Panc1 (cell line): ENCODE results near the gene SLC22A23. TPM values are rescaled to one million over a fixed set of nuclear protein-coding genes. Genes with fewer than 3 reads are reported as not detected.

ENCODE experiments used
- ATAC-seq: fragments of 200-7000 bp; cut with Tn5 transposase; 2 replicates; pipeline ENCODE4 v1.9.1; 2020; ENCODE audit warnings: mild to moderate bottlenecking, moderate library complexity
- BruUV-seq: library from RNA; stranded (reverse); fragments of 400-500 nt; replicated peaks from 2 replicates; lab custom pipeline; 2021; lab: Mats Ljungman, UMichigan
- CTCF ChIA-PET: fragments of 300-600 bp; sonication (Branson Sonifier 250); formaldehyde crosslinking; loops from one replicate; lab custom pipeline; 2022; ENCODE audit warnings: antibody characterized with exemption; lab: Charles Lee
- POLR2A ChIA-PET: fragments of 300-600 bp; sonication (Branson Sonifier 250); formaldehyde crosslinking; loops from one replicate; lab custom pipeline; 2022; ENCODE audit warnings: antibody characterized with exemption; lab: Charles Lee
- DNase-seq: peaks from one replicate; pipeline ENCODE4 v3.0.0-alpha.2; 2010; ENCODE audit warnings: low read depth, low spot score
- H3K27ac ChIP-seq: 2 replicates; pipeline ENCODE4 v1.5.1; 2011; ENCODE audit warnings: mild to moderate bottlenecking, low read length, inconsistent platforms
- H3K27me3 ChIP-seq: fragments of 200-500 bp; sonication (Bioruptor generic); 2 replicates; pipeline ENCODE4 v1.6.0; 2014; ENCODE audit warnings: low read length, inconsistent platforms; ENCODE audit not compliant: control insufficient read depth, insufficient read depth
- H3K36me3 ChIP-seq: fragments of 200-500 bp; sonication (Bioruptor generic); 2 replicates; pipeline ENCODE4 v1.5.1; 2014; ENCODE audit warnings: inconsistent platforms, mild to moderate bottlenecking, low read length, moderate library complexity; ENCODE audit not compliant: control insufficient read depth, insufficient read depth
- H3K4me1 ChIP-seq: 2 replicates; pipeline ENCODE4 v1.5.1; 2011; ENCODE audit warnings: inconsistent platforms, mild to moderate bottlenecking, low read length, moderate library complexity; ENCODE audit not compliant: control insufficient read depth, insufficient read depth
- H3K4me3 ChIP-seq, 2 experiments: 2 replicates each; pipeline ENCODE4 v1.5.1; 2011 to 2012; ENCODE audit warnings: low read depth in 2 of 2, low read length in 2 of 2, mild to moderate bottlenecking in 2 of 2, inconsistent platforms in 1 of 2, moderate library complexity in 1 of 2
- H3K9me3 ChIP-seq: fragments of 200-500 bp; sonication (Bioruptor generic); 2 replicates; pipeline ENCODE4 v1.5.1; 2014; ENCODE audit warnings: low read depth, mild to moderate bottlenecking, inconsistent platforms, low read length, moderate library complexity; ENCODE audit not compliant: control insufficient read depth, insufficient read depth
- POLR2AphosphoS5 ChIP-seq: IDR thresholded peaks from 2 replicates; pipeline ENCODE4 v1.6.1; 2012; ENCODE audit warnings: mild to moderate bottlenecking, low read depth, low read length, moderate library complexity
- SIN3A ChIP-seq: IDR thresholded peaks from 2 replicates; pipeline ENCODE4 v1.6.1; 2012; ENCODE audit warnings: low read depth, mild to moderate bottlenecking, low read length, moderate library complexity, borderline replicate concordance; ENCODE audit not compliant: insufficient read depth
- TCF7L2 ChIP-seq: IDR thresholded peaks from 2 replicates; pipeline ENCODE4 v1.6.1; 2011; ENCODE audit warnings: mild to moderate bottlenecking, low read depth, low read length, inconsistent platforms
- in situ Hi-C: cut with HindIII; loops from 2 replicates; pipeline ENCODE4 v1.10.0; 2016; ENCODE audit warnings: low sequenced_read_pairs, low pct_unique_long_range_greater_than_20kb
- intact Hi-C: fragments of 100-400 bp; cut with micrococcal nuclease; formaldehyde crosslinking; loops from one replicate; pipeline ENCODE4 v1.10.0; 2022; ENCODE audit not compliant: unreplicated experiment
- total RNA-seq: library from RNA; stranded (reverse); gene quantifications from one replicate; pipeline ENCODE4 v1.2.1, GENCODE V29; 2021; ENCODE audit not compliant: unreplicated experiment
- TF ChIP-seq, protein P1 (sequence below), 2 experiments: IDR thresholded peaks; 2 replicates each; pipeline ENCODE4 v1.6.1; 2011 to 2012; ENCODE audit warnings: low read depth in 2 of 2, control low read depth in 1 of 2, low read length in 1 of 2, mild to moderate bottlenecking in 1 of 2, moderate library complexity in 1 of 2; ENCODE audit not compliant: insufficient read depth in 1 of 2
- TF ChIP-seq, protein P2 (sequence below): fragments of 450-650 bp; IDR thresholded peaks from 2 replicates; pipeline ENCODE4 v1.5.1; 2017; ENCODE audit warnings: mild to moderate bottlenecking

SLC22A23 gene
- total RNA-seq, 1 experiment from 2014 or later, result 4.5 TPM

DNA sequence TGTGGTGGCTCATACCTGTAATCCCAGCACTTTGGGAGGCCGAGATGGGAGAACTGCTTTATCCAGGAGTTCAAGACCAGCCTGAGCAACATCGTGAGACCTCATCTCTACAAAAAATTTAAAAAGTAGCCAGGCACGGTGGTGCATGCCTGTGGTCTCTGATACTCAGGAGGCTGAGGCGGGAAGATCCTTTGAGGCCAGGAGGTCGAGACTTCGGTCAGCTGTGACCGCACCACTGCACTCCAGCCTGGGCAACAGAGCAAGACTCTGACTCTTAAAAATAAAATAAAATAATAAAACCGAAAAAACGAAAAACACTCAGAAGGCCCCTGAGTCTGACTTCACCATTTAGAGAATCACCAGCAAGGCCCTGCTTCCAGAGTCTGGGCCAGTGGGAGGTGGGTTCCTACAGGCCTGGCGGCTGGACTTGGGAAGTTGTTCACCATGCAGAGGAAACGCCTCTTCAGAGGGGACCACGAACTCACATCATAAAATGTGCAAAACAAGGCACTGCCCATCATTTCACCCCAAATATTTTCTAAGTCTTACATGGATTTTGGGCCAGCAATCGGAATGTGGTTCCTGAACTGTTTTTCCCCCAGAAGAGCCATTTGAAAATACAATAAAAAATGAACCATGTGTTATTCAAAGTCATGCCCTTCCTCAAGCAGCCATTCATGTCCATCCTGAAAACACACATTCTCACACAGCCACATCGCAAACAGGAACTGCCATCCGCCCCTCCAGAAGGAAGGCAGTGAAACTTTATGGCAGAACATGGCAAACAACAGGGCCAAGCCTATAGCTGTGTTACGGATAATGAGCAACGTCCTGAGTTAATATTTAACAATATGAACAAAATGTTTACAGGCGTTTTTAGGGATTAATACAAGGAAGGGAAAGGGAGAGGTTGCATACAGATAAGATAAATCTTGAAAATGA is 57.8 kb downstream of the SLC22A23 start:
- H3K27me3 ChIP-seq, result no peaks in the 10 kb centered on the region
- BruUV-seq, result no TSS peak
- H3K4me3 ChIP-seq, result no peak overlapping the region
- ChIA-PET CTCF (interaction anchor here (0.5 kb wide), 1 partner anchor 625 kb away, joined by 4 read pairs; no protein-coding TSS in a partner anchor), POLR2A (no interaction called here)
- no peaks in the 10 kb centered on the region for H3K9me3 ChIP-seq
- DNase-seq, result no peak
- TF ChIP-seq SIN3A (no peak), POLR2AphosphoS5 (no peak), TCF7L2 (no peak)
- TF ChIP-seq, protein P1, sequence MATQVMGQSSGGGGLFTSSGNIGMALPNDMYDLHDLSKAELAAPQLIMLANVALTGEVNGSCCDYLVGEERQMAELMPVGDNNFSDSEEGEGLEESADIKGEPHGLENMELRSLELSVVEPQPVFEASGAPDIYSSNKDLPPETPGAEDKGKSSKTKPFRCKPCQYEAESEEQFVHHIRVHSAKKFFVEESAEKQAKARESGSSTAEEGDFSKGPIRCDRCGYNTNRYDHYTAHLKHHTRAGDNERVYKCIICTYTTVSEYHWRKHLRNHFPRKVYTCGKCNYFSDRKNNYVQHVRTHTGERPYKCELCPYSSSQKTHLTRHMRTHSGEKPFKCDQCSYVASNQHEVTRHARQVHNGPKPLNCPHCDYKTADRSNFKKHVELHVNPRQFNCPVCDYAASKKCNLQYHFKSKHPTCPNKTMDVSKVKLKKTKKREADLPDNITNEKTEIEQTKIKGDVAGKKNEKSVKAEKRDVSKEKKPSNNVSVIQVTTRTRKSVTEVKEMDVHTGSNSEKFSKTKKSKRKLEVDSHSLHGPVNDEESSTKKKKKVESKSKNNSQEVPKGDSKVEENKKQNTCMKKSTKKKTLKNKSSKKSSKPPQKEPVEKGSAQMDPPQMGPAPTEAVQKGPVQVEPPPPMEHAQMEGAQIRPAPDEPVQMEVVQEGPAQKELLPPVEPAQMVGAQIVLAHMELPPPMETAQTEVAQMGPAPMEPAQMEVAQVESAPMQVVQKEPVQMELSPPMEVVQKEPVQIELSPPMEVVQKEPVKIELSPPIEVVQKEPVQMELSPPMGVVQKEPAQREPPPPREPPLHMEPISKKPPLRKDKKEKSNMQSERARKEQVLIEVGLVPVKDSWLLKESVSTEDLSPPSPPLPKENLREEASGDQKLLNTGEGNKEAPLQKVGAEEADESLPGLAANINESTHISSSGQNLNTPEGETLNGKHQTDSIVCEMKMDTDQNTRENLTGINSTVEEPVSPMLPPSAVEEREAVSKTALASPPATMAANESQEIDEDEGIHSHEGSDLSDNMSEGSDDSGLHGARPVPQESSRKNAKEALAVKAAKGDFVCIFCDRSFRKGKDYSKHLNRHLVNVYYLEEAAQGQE (IDR thresholded peaks at IDR 0.05; ENCODE audit: insufficient read depth in 1 of 2, low read depth in 2 of 2, low read length in 1 of 2), result no peak
- TF ChIP-seq, protein P2, sequence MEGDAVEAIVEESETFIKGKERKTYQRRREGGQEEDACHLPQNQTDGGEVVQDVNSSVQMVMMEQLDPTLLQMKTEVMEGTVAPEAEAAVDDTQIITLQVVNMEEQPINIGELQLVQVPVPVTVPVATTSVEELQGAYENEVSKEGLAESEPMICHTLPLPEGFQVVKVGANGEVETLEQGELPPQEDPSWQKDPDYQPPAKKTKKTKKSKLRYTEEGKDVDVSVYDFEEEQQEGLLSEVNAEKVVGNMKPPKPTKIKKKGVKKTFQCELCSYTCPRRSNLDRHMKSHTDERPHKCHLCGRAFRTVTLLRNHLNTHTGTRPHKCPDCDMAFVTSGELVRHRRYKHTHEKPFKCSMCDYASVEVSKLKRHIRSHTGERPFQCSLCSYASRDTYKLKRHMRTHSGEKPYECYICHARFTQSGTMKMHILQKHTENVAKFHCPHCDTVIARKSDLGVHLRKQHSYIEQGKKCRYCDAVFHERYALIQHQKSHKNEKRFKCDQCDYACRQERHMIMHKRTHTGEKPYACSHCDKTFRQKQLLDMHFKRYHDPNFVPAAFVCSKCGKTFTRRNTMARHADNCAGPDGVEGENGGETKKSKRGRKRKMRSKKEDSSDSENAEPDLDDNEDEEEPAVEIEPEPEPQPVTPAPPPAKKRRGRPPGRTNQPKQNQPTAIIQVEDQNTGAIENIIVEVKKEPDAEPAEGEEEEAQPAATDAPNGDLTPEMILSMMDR, result no peak
- H3K4me1 ChIP-seq, result no peaks in the 10 kb centered on the region
- ATAC-seq, result no peak
- intact Hi-C loops (no loop called here), in situ Hi-C loops (no loop called here)
- H3K27ac ChIP-seq, result no peak overlapping the region
- H3K36me3 ChIP-seq, result no peaks in the 10 kb centered on the region

DNA sequence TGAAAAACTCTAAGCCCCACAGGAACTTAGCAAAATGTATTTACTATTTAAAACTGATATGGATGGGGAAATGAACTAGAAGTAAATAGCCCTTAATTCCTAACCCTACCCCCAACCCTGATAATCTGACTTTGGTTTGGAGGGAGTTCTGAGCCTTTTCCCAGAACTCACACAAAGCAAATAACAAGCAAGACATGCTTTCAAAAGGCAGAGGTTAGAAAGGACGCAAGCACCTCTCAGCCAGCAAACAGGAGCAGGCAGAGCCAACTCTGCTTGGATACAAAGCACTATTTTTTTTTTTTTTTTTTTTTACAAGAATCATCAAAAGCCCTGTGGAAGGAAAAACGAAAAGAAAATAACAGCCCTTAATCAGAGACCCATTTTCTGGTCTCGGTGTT is 58.7 kb downstream of the SLC22A23 start:
- in situ Hi-C loops (no loop called here), intact Hi-C loops (no loop called here)
- DNase-seq (no peak), ATAC-seq (no peak)
- TF ChIP-seq POLR2AphosphoS5 (no peak), TCF7L2 (no peak)
- TF ChIP-seq, protein P1 (IDR thresholded peaks at IDR 0.05; ENCODE audit: insufficient read depth in 1 of 2, low read depth in 2 of 2, low read length in 1 of 2), result no peak
- TF ChIP-seq, protein P2, result no peak
- H3K4me1 ChIP-seq, result no peaks in the 10 kb centered on the region
- ChIA-PET CTCF (no interaction called here), POLR2A (no interaction called here)
- H3K4me3 ChIP-seq, result no peak overlapping the region
- no peak overlapping the region for H3K27ac ChIP-seq
- no peaks in the 10 kb centered on the region for H3K36me3 ChIP-seq
- BruUV-seq, result no TSS peak
- H3K9me3 ChIP-seq, result no peaks in the 10 kb centered on the region
- H3K27me3 ChIP-seq, result no peaks in the 10 kb centered on the region
